ENCODE results near the gene MFAP2.
A peak's percentile ranks its signal among the peaks of the same experiment; 100 is the strongest.

The MFAP2 gene

DNA sequence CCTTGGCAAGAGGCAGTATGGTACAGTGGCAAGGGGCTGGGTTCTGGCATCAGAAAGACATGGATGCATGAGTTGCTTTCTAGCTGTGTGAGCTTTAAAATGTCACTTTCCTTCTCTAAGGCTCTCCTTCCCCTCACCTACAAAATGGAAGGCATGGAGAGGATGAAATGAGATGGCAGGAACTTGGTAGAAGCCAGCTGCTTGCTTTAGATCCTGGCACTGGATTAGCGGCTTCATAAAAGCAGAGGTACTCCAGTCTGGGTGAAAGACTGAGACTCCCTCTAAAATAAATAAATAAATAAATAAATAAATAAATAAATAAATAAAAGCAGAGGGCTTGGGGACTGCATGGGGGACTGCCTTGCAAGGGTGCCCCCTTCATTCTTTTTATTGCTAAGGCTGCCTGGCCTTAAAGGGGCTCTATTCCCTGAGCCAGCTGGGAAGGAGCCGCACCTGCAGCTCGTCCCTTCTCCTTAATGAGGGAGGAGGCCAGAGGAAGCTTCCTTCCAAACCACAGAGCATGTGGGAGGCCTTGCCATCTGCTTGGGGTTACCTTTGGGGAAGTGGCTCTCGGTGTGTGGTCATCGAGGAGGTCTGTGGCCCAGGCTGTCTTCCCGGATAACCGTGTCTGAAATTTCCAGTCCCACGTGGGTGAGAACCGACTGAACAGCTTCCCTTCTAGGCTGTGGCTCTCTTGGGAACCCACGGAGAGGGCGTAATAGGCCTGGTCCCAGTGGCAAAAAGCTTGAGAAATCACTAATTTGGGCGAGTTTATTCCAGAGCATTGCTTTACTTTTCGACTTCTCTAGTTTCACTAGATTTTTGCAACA lies 33.3 kb upstream of the MFAP2 start:
- no peak for TF ChIP-seq ZFP3 (CRISPR knock-in tag; IDR thresholded peaks at IDR 0.05)
- ATAC-seq: no peak

DNA sequence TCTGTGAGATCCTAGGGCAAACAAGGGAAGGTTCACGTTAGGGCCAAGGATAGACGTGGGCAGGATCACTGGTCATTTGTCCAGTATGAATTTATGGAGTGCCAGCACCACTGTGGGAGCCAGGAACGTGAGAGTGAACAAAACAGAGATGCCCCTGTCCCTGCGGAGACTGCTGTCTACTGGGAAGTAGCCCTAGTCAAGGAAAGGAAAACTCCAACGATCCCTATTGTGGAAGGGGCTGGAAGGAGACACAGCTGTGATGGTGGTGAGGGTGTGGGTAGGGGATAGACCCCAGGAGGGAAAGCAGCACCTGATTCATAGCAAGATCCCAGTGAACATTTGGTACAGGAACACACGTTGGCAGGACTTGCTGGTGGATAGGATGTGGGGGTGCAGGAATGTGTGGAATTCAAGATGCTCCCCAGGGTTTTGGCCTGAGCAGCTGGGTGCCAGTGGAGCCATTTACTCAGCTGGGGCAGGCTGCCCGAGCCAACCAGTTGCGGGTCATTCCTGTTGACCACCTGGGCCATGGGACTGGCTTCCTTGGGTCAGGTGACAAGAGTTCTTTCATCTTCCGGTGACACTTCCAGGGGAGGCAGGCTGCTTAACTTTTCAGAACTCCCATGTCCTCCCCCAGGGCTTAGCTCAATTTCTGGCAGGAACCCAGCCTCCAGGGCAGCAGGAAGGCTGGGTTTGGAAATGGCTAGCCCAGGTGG lies 32.5 kb upstream of the MFAP2 start:
- no peak for TF ChIP-seq ZFP3 (CRISPR knock-in tag; IDR thresholded peaks at IDR 0.05)
- TF ChIP-seq ZC3H10 (CRISPR knock-in tag; IDR thresholded peaks at IDR 0.05): no peak
- no peak for TF ChIP-seq SNAI2 (CRISPR knock-in tag; IDR thresholded peaks at IDR 0.05)
- no peak for TF ChIP-seq RARB (CRISPR knock-in tag; IDR thresholded peaks at IDR 0.05)
- TF ChIP-seq, protein P1, sequence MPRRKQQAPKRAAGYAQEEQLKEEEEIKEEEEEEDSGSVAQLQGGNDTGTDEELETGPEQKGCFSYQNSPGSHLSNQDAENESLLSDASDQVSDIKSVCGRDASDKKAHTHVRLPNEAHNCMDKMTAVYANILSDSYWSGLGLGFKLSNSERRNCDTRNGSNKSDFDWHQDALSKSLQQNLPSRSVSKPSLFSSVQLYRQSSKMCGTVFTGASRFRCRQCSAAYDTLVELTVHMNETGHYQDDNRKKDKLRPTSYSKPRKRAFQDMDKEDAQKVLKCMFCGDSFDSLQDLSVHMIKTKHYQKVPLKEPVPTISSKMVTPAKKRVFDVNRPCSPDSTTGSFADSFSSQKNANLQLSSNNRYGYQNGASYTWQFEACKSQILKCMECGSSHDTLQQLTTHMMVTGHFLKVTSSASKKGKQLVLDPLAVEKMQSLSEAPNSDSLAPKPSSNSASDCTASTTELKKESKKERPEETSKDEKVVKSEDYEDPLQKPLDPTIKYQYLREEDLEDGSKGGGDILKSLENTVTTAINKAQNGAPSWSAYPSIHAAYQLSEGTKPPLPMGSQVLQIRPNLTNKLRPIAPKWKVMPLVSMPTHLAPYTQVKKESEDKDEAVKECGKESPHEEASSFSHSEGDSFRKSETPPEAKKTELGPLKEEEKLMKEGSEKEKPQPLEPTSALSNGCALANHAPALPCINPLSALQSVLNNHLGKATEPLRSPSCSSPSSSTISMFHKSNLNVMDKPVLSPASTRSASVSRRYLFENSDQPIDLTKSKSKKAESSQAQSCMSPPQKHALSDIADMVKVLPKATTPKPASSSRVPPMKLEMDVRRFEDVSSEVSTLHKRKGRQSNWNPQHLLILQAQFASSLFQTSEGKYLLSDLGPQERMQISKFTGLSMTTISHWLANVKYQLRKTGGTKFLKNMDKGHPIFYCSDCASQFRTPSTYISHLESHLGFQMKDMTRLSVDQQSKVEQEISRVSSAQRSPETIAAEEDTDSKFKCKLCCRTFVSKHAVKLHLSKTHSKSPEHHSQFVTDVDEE (CRISPR knock-in tag; IDR thresholded peaks at IDR 0.05): no peak
- no peak for TF ChIP-seq CSDC2 (CRISPR knock-in tag; IDR thresholded peaks at IDR 0.05)
- TF ChIP-seq, protein P2, sequence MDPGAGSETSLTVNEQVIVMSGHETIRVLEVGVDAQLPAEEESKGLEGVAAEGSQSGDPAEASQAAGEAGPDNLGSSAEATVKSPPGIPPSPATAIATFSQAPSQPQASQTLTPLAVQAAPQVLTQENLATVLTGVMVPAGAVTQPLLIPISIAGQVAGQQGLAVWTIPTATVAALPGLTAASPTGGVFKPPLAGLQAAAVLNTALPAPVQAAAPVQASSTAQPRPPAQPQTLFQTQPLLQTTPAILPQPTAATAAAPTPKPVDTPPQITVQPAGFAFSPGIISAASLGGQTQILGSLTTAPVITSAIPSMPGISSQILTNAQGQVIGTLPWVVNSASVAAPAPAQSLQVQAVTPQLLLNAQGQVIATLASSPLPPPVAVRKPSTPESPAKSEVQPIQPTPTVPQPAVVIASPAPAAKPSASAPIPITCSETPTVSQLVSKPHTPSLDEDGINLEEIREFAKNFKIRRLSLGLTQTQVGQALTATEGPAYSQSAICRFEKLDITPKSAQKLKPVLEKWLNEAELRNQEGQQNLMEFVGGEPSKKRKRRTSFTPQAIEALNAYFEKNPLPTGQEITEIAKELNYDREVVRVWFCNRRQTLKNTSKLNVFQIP (CRISPR knock-in tag; IDR thresholded peaks at IDR 0.05; ENCODE audit: borderline replicate concordance, low read depth): no peak
- no peak for TF ChIP-seq BACH2 (CRISPR knock-in tag; IDR thresholded peaks at IDR 0.05; ENCODE audit: borderline replicate concordance)
- TF ChIP-seq ZFP30 (CRISPR knock-in tag; IDR thresholded peaks at IDR 0.05): no peak
- TF ChIP-seq ISL1 (CRISPR knock-in tag; IDR thresholded peaks at IDR 0.05): no peak
- TF ChIP-seq, protein P3, sequence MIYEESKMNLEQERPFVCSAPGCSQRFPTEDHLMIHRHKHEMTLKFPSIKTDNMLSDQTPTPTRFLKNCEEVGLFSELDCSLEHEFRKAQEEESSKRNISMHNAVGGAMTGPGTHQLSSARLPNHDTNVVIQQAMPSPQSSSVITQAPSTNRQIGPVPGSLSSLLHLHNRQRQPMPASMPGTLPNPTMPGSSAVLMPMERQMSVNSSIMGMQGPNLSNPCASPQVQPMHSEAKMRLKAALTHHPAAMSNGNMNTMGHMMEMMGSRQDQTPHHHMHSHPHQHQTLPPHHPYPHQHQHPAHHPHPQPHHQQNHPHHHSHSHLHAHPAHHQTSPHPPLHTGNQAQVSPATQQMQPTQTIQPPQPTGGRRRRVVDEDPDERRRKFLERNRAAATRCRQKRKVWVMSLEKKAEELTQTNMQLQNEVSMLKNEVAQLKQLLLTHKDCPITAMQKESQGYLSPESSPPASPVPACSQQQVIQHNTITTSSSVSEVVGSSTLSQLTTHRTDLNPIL (CRISPR knock-in tag; IDR thresholded peaks at IDR 0.05; ENCODE audit: low read depth): no peak
- TF ChIP-seq, protein P4, sequence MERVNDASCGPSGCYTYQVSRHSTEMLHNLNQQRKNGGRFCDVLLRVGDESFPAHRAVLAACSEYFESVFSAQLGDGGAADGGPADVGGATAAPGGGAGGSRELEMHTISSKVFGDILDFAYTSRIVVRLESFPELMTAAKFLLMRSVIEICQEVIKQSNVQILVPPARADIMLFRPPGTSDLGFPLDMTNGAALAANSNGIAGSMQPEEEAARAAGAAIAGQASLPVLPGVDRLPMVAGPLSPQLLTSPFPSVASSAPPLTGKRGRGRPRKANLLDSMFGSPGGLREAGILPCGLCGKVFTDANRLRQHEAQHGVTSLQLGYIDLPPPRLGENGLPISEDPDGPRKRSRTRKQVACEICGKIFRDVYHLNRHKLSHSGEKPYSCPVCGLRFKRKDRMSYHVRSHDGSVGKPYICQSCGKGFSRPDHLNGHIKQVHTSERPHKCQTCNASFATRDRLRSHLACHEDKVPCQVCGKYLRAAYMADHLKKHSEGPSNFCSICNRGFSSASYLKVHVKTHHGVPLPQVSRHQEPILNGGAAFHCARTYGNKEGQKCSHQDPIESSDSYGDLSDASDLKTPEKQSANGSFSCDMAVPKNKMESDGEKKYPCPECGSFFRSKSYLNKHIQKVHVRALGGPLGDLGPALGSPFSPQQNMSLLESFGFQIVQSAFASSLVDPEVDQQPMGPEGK (CRISPR knock-in tag; IDR thresholded peaks at IDR 0.05; ENCODE audit: borderline replicate concordance): no peak
- TF ChIP-seq OSR1 (CRISPR knock-in tag; IDR thresholded peaks at IDR 0.05): no peak
- TF ChIP-seq TCF4 (CRISPR knock-in tag; IDR thresholded peaks at IDR 0.05; ENCODE audit: borderline replicate concordance): no peak
- TF ChIP-seq GLIS3 (CRISPR knock-in tag; IDR thresholded peaks at IDR 0.05): no peak
- no peak for TF ChIP-seq ZNF70 (CRISPR knock-in tag; IDR thresholded peaks at IDR 0.05)
- TF ChIP-seq PPARA (CRISPR knock-in tag; IDR thresholded peaks at IDR 0.05; ENCODE audit: borderline replicate concordance): no peak
- TF ChIP-seq ARNTL (CRISPR knock-in tag; IDR thresholded peaks at IDR 0.05; ENCODE audit: borderline replicate concordance, low read depth): no peak
- no peak for TF ChIP-seq ZNF565 (CRISPR knock-in tag; conservative IDR thresholded peaks at IDR 0.05; ENCODE audit: low read depth)

DNA sequence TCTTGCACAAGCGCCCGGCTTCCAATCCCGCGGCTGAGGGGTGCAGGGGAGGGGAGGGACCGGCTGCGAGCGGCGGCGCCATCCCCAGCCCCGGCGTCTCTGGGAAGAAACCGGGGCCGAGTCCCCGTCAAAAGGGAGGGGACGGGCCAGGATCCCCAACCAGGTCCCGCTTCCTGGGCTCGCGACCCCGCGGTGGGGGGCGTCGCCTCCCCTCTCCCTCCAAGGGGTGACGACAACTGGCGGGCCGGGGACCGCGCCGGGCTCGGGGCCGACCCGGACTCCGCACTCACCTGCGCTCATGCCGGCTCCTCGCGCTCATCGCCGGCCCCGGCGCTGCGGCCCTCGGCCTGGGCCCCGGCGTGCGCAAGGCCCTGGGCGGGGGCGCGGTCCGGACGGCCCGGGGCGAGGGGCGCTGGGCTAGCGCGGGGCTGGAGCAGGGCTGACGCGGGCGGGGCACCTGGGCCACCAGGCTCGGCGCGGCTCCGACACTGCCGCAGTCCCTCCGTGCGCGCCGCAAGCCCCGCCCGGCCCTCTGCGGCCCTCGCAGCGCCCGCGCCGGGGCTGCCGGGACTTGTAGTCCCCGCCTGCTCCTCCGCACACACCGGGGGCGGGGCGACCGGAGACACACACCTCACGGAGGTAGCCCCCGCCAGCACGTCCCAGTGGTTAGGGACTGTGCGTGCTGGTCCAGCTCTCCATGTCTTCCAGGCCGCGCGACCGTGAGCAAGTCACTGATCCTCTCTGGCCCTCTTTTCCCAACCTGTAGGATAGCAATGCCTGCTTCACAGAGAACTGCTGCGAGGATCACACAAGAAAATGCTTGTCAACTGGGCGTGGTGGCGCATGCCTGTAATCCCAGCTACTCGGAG lies 31.3 kb upstream of the MFAP2 start, which contains the start of gene ATP13A2:
Gene ATP13A2, minus strand, starts transcription at position 490 of the 869 bp plus-strand sequence. Its CDS starts 190 bp downstream, at position 300.
- peak; percentile 93 for ATAC-seq
- TF ChIP-seq, protein P4 (CRISPR knock-in tag; IDR thresholded peaks at IDR 0.05; ENCODE audit: borderline replicate concordance): no peak
- TF ChIP-seq TCF4 (CRISPR knock-in tag; IDR thresholded peaks at IDR 0.05; ENCODE audit: borderline replicate concordance) (no peak), ISL1 (CRISPR knock-in tag; IDR thresholded peaks at IDR 0.05) (no peak), PPARA (CRISPR knock-in tag; IDR thresholded peaks at IDR 0.05; ENCODE audit: borderline replicate concordance) (no peak), ESRRG (CRISPR knock-in tag; IDR thresholded peaks at IDR 0.05) (no peak)
- TF ChIP-seq, protein P3 (CRISPR knock-in tag; IDR thresholded peaks at IDR 0.05; ENCODE audit: low read depth): no peak
- TF ChIP-seq, protein P1 (CRISPR knock-in tag; IDR thresholded peaks at IDR 0.05): no peak

More for the DNA sequence above, 32.5 kb upstream of the MFAP2 start:
- ATAC-seq: no peak
